Lung microvascular endothelial cell (primary cell): Measurements from ENCODE around the gene ZDHHC6. TPM values are rescaled to one million over a fixed set of nuclear protein-coding genes. Genes with fewer than 3 reads are reported as not detected.
"Not testable (repeated sequence)": the region's sequence is repeated elsewhere in the genome, so short reads cannot be mapped to it uniquely, and the experiment has no call there.

Experiments
- DNase-seq, 2 donors: peaks; one replicate each; pipeline versions ENCODE4 v3.0.0 to v3.0.0-alpha.2; 2010; ENCODE audit warnings: low read depth in 2 of 2
- total RNA-seq: library from RNA; depleted of rRNA; stranded (reverse); fragments of >200 nt; gene quantifications from 2 replicates; pipeline ENCODE4 v1.2.1, GENCODE V29; 2014

ZDHHC6 gene
- total RNA-seq, 1 donor from 2014 or later: 21.6 TPM

GRCh38 chr10:112446055-112446854 is 459 bp downstream of the ZDHHC6 start:
- peak in 1 of 2 donors; percentile 42 for DNase-seq

GRCh38 chr10:112442063-112442462 is 4.7 kb downstream of the ZDHHC6 start:
- no peak for DNase-seq

- DNase-seq: no peak
Observed at GRCh38 chr10:112441520-112441919, 5.2 kb downstream of the ZDHHC6 start.

GRCh38 chr10:112438356-112438755 is 8.4 kb downstream of the ZDHHC6 start:
- no peak for DNase-seq

GRCh38 chr10:112434988-112435619 is 11.6 kb downstream of the ZDHHC6 start:
- peak; percentile 64 to 72 for DNase-seq

DNA sequence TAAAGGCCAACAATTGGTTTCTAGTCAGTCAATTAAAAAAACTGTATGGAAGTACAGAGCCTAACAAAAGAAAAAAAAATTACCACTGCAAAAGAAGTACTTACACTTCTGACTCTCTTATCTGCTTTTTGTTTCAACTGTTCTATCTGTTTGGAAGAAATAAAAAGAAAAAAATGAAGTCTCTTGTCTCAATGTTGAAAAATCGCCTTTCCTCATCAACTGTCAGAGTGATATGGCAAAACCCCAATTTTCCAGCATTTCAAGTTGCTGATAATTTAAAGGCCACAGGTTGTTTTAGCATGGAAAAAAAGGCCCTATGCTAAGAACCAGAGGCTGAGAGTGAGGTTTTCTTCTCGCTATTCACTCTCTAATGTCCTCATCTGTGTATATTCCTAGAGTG is 13.6 kb downstream of the ZDHHC6 start:
- DNase-seq: no peak

DNA sequence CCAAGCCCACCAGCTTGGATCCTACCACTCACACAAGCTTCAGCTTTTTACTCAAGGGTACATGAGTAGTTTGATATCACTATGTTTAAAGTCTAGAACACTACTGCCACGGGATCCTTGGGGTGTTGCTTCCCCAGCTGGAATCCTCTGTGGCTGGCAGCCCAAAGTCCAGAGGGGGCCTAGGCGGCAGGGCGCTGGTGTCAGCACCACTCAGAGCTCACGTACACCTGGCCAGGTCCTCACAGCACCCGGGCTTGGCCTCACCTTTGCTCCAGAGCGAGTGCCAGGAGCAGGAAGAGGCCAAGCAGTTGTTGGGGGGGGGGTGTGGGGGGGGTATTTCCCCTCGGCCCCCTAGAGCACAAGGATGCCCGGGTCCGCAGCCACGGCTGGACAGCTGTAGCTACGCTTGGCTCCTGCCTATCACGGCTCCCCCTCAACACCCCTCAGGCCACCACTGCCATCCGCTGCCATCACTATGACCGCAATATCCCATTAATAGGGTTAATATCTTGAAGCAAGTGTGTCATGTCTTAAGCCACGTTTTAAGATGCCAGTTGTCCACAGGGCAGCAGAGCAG is 17.0 kb downstream of the ZDHHC6 start:
- DNase-seq: no peak

DNA sequence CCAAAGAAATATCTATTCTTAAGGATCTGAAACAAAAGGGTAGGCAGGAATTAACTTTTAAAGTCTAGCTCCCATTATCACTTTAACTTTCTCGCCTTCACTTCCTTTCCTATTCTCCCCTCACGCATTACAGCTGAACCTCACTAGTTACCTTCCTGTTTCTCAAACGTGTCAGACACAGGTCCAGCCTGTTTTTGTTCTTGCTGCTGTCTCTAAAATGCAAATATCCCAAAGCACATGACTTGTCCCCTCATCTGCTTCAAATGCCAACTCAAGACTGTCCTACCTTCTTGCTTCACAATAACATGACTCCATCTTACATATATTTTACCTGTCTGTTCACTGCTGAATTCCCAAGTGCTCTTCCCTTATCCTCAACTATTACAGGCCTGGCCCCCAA is 17.6 kb downstream of the ZDHHC6 start:
- DNase-seq: no peak

GRCh38 chr10:112426111-112426510 is 20.6 kb downstream of the ZDHHC6 start:
- peak in 1 of 2 donors; percentile 18 for DNase-seq

GRCh38 chr10:112424651-112425050 is 22.1 kb downstream of the ZDHHC6 start:
- no peak for DNase-seq

DNA sequence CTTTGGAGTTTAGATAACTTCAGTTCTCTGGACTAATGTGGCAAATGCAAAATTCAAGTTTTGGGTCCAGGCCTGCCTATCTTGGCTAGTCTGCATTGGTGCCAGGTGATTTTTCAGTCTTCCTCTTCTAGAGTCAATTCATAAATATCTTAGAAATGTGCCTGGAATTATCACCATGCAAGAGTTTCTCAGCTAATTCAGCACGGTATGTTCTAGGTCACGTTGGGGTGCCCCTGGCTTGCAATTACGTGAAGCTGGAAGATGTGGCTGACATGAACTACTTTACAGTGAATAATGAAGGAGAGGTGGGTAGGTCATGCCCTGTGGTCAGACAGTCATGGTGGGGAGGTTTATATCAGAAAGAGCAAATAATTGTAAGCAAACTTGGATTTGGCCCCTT is 25.0 kb downstream of the ZDHHC6 start:
- DNase-seq: no peak

DNA sequence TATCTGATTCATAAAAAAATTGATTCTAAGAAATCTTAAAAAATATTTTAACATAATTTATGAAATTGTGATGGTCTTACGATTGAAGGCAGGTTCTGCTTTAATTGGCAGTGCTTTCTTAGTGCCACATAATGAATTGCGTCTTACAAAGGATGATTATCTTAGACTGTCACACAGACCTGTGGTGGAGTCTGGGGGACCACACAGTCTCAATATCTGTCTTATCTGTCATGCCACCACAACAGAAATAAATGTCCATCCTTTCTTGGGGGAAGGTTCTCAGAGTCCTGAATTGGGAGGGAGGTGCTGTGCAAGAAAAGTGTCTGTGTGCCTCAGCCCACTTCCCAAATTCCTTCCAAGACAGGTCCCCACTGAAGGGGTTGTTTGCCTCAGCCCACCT is 34.0 kb downstream of the ZDHHC6 start:
- no peak for DNase-seq

DNA sequence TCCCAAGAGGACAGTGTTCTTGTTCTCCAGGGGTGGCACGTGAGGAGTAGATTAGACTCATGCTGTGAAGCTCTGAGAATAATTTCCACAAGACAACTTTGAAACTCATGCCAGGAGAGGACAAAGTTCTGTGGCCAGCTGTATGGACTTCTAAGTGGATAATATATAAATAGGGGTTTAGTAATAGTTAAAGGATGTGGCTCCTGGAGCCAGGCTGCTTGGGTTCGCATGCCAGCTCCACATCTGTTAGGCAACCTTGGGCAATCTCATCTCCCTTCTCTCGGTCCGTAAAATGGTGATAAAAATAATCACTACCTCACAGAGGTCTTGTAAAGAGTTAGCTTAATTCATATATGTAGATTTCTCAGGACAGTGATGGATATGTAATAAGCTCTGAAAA is 37.0 kb downstream of the ZDHHC6 start:
- no peak for DNase-seq

GRCh38 chr10:112409299-112409698 is 37.4 kb downstream of the ZDHHC6 start:
- DNase-seq: no peak

GRCh38 chr10:112407696-112408095 is 39.0 kb downstream of the ZDHHC6 start:
- no peak for DNase-seq

DNA sequence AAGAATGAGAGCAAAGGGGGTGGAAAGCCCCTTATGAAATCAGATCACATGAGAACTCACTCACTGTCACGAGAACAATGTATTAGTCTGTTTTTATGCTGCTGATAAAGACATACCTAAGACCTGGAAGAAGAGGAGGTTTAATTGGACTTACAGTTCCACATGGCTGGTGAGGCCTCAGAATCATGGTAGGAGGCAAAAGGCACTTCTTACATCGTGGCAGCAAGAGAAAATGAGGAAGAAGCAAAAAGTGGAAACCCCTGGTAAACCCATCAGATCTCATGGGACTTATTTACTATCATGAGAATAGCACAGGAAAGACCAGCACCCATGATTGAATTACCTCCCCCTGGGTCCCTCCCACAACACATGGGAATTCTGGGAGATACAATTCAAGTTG is 39.9 kb downstream of the ZDHHC6 start:
- not testable (repeated sequence) for DNase-seq

DNA sequence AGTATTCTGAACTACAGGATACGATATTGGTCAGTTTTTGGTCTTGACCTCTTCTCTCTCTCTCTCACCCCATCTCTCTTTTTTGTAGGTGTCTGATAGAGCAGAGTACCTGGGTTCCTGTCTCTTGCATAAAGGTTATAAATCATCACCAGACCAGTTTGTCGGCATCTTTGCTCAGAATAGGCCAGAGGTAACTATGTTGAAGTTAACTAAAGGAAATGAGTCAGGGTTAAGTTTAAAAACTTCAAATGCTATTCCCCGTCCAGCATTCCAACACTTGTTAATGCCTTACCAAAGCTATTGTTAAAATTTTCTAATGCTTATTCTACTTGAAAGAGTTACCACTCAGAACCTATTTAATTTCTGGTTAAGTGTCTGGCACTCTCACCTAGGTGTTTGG is 42.1 kb downstream of the ZDHHC6 start:
- DNase-seq: peak; percentile 21 to 61

DNA sequence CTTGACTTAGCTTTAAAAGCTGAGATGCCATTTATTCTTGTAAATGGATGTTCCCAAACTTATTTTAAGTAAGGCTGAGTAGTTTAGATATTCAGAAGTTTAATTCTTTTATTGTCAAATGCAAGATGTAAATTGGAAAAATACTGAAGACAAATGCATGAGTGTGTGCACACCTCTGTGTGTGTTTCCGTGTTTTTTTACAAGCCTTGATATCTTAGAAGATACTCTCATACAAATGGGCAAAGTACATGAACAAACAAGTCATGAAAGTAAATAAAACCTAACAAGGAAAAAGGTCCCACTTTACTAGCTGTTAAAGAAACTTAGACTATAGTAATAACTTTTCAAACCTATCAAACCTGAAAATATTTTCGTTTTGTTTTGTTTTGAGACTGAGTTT is 43.8 kb downstream of the ZDHHC6 start:
- no peak for DNase-seq

DNA sequence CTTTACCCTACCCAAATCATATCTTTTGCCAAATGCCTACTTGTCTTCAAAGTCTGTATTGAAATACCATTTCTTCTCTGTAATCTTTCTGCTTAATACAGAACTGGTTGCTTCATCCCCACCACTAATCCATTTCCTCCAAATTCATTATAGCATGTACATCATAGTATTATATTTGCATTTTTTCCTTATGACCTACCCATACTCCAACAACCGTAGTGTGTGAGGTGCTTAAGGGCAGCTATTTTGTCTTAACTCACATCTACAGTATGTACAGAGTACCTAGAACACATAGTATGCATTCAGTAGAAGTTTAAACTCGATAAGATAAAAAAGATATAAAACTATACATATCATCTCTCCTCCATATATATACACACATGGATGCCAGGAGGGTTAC is 49.1 kb downstream of the ZDHHC6 start:
- DNase-seq: no peak

DNA sequence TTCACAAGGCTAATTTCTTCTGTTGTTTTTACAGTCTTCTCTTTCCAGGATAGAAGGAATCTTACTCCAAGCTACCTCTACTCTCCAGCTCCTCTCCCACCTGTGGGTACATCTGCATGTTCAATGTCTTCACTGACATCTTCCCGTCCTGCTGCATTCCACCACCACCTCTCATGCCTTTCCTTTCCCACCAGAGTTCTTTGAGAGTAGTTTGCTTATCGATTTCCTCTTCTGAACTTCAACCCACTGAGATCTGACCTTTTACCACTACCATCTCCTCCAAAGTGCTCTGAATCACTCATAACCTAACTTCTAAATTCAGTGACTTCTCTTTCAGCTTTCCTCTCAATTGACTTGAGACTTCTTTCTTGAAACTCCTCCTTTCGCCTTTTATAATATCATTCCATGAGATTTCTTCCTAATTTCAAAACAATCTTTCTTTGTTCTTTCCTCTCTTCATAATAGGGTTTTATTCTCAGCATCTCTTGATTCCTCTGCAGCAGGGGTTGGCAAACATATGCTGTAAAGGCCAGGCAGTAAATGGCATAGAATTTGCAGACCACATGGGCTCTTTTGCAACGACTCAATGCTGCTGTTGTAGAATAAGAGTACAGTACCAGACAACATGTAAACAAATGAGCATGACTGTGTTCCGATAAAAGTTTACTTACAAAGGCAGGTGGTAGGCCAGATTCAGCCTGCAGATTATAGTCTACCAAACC is 50.7 kb downstream of the ZDHHC6 start:
- DNase-seq: no peak

DNA sequence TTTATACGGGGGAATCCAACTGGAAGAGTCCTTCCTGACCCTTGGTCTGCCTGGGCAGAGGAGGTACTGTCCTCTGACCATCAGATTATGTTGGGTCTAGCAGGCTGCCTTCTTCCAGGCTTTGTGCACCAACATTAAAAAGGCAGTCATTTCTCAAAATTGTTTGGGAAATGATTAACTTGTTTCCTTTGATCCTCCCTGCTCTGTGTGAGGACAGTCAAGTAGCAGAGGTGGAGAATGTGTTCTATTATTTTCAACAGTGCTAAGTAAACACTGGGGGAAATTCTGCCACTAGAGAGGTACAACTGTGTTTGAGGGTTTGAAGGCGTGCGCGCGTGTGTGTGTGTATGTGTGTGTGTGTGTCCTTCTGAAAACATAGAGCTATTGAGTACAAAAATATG is 52.2 kb downstream of the ZDHHC6 start:
- DNase-seq: peak in 1 of 2 donors; percentile 54

- DNase-seq: no peak
Observed at GRCh38 chr10:112393827-112394226, 52.9 kb downstream of the ZDHHC6 start.
